Measurements from ENCODE around the gene PRCP. TPM values are rescaled to one million over a fixed set of nuclear protein-coding genes. Genes with fewer than 3 reads are reported as not detected.
"Not testable (repeated sequence)": the region's sequence is repeated elsewhere in the genome, so short reads cannot be mapped to it uniquely, and the experiment has no call there.

Gene PRCP
- 32.1 and 79.7 TPM in 2 replicates for total RNA-seq

DNA sequence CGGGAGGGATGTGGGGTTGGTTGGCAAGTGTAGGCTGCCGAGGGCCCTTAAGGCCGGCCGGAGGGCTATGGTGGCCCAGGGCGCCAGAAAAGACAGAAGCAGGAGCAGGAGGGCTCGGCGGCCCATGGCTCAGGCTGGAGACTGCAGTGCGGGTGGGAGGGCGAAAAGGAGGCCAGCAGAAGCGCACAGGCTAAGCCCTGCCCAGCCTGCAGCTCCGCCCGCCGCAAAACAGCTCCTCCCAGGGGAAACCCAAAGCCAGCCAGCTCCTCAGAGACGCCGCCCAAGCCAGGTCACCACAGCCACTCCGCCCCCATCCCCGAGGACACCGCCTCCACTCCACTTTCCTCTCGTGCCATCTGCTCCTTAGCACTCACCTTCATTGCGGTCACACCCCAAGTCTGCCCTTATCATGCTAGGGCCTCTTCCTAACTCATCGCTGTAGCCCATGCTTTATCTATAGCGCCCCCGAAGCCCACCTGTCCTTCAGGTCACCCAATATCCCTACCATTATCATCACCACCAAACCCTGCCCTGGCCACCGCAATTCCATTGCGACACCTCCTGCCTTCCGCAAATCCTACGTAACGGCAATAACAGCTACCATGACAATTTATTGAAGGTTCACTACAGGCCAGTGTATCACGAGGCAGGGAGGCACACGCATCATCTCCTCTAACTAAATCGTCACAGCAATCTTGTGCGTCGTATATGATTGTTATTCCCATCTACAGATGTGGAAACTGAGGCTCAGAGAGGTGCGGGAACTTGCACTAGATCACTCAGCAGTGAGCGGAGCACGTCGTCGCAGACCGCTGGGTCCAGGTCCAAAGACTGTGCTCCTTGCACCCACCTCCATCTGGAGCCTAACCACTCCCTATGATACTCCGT is at the start of gene PRCP:
Gene PRCP (minus strand): TSS at position 154 of the 888 bp plus-strand sequence. CDS start 28 bp downstream, at position 126.
- DNase-seq (ENCODE audit: low read depth), result peak; percentile 84

DNA sequence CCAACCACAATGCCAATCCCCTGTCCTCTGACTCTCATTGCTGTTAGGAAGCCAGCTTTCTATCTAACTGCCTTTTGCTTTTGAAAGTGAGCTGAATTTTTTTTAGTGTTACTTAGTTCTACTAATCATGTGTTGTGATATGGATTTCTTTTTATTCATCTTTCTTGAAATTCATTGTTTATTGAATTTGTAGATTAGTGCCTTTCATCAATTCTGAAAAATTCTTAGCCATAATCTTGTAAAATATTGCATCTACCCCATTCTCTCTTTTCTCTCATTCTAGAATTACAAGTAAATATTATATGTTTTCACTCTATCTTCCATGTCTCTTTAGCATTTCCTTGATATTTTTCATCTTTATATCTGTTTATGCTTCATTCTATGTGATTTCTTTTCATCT is 49.1 kb upstream of the PRCP start:
- no peak for DNase-seq (ENCODE audit: low read depth)

DNA sequence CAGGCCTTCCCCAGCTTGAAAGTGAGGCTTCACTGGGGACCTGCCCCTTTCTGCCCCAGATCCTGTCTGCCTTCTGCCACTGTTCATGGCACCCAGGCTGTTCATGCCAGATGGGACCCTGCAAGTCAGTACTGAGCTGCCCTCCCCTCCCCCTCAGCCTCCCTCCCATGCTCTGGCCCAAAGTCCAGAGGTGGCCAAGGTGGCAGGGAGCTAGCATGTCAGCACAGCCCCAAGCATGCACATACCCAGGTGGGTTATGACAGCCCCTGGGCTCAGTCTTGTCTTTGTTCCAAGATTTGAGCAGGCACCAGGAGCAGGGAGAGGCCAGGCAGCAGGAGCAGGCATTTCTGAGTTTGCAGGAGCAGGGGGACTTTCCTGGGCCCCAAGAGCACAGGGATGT is 45.5 kb upstream of the PRCP start:
- DNase-seq (ENCODE audit: low read depth), result no peak

DNA sequence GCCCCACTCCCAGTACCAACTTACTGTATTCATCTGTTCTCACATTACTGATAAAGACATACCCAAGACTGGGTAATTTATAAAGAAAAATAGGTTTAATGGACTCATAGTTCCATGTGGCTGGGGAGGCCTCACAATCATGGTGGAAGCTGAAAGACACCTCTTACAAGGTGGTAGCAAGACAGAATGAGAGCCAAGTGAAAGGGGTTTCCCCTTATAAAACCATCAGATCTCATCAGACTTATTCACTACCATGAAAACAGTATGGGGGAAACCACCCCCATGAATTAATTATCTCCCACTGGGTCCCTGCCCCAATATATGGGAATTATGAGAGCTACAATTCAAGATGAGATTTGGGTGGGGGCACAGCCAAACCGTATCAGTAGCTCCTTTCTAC is 44.8 kb upstream of the PRCP start:
- not testable (repeated sequence) for DNase-seq (ENCODE audit: low read depth)

DNA sequence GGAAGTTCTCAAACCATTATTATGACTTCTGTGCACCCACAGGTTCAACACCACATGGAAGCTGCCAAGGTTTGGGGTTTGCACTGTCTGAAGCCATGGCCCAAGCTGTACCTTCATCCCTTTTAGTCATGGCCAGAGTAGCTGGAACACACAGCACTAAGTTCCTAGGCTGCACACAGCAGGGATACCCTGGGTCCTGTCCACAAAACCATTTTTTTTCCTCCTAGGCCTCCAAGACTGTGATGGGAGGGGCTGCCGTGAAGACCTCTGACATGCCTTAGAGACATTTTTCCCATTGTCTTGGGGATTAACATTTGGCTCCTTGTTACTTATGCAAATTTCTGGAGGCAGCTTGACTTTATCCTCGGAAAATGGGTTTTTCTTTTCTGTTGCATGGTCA is 44.0 kb upstream of the PRCP start:
- no peak for DNase-seq (ENCODE audit: low read depth)

DNA sequence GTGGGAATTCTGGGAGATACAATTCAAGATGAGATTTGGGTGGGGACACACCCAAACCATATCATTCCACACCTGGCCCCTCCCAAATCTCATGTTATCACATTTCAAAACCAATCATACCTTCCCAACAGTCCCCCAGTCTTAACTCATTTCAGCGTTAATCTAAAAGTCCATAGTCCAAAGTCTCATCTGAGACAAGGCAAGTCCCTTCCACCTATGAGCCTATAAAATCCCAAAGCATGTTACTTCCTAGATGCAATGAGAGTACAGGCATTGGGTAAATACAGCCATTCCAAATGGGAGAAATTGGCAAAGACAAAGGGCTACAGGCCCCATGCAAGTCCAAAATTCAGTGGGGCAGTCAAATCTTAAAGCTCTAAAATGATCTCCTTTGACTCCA is 43.2 kb upstream of the PRCP start:
- DNase-seq (ENCODE audit: low read depth), result not testable (repeated sequence)

DNA sequence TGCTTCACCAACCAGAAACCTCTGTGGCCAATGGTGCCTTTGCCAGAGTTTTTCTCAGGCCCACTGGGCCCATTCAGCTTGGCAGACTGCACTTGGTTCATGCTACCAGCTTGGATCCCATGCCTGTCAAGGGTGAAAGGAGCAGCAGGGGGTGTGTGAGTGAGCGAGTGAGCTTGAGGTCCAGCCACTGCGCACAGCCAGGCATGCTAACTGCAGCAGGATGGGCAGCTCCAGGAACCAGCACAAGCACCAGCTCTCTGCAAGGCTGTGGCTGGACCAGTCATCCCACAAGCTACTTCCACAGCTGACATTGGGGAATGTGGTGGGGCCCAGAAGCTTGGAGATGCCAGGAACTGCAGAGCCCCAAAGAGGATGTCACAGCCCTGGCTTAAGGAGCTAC is 42.1 kb upstream of the PRCP start:
- no peak for DNase-seq (ENCODE audit: low read depth)

DNA sequence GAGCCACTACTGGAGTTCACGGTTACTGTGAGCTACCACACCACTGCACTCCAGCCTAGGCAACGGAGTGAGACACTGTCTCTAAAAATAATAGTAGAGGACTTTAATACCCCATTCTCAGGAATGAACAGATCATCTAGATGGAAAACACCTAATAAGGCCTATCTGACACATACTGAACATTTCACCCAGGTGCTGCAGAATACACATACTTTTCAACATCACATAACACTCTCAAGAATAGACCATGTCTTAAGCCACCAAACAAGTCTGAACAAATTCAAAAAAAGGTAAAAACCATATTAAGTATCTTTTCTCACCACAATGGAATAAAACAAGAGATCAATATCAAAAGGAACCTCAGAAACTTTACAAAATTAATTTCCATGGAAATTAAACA is 39.2 kb upstream of the PRCP start:
- no peak for DNase-seq (ENCODE audit: low read depth)

DNA sequence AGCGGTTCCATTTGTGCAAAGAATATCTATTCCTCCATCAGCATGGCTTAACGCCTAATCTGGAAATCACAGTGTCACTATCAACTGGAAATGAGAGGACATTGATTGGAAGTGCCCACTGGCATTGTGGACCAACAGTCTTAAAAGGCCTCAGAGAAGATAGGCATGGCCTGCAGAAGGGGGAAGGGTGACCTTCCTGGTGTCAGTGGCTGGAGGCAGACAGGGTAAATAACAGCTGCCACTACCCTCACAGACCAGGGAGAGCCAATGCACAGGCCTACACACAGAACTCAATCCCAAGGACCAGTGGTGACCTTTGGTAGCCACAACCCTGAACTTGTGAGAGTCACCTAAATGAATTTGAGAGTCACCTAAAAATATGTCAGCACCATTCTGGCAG is 37.3 kb upstream of the PRCP start:
- DNase-seq (ENCODE audit: low read depth), result no peak

DNA sequence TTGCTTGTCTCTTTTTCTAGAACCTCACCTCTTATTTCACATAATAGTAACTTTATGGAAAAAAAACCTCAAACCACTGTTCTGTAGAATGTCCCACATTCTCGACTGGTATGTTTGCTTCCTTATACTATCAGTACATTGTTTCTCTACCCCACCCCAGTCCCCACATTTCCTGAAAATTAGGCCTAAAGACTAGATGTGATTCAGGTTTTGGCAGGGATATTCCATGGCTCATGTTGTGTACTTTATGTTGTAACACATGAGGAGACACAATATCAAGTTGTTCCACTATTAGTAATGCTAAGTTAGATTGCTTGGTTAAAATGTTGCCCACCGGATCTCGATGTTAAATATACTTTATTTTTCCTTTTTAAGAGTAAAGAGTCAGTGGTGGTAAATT is 36.0 kb upstream of the PRCP start:
- no peak for DNase-seq (ENCODE audit: low read depth)

DNA sequence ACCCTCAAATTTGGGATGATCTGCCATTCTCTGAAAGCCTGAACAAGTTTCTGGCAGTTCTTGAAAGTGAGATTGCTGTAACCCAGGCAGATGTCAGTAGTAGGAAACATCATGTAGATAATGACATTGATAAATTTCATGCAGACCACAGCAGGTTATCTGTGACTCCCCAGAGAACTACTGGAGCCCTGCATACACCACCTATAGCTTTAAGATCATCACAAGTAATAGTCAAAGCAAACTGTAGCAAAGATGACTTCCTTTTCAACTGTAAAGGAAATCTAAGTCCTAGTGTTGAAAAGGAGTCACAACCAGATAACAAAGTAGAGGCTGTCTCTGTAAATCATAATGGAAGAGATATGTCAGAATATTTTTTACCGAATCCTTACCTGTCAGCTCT is 32.3 kb upstream of the PRCP start:
- no peak for DNase-seq (ENCODE audit: low read depth)

DNA sequence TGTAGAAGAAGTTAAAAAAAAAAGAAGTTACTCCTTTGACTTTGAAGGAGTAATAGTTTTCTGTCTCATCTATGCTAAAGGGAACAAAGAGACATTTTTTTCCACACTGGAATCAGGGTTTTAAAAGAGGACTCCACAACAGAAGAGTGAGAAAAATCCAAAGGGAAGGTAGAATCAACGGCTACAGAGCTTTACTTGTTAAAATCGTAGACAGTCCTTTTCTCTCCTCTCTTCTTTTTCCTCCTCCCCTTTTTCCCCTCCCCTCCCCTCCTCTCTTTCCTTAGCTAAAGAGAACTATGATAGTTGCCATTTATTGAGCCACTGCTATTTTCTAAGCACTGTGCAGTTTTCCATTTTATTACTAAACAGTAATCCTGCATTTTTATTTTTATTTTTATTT is 30.5 kb upstream of the PRCP start:
- DNase-seq (ENCODE audit: low read depth), result no peak

DNA sequence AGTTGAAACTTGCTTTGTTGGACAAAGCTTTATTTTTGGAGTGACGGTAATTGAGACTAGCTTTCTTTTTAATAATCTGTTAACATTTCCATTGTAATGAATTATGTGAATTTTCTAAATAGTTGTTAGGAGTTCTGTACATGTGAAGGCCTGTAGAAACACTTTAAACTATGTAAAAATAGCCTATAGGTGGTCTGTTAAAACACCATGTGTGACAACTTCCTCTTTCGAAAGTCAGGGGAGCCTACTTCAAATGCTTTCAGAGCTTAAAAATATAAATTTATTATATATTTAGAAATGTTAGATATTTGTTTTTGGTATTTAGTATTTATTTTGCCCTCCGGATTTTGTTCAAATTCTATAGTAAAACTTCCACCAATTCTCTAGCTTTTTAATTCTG is 30.0 kb upstream of the PRCP start:
- DNase-seq (ENCODE audit: low read depth), result no peak

DNA sequence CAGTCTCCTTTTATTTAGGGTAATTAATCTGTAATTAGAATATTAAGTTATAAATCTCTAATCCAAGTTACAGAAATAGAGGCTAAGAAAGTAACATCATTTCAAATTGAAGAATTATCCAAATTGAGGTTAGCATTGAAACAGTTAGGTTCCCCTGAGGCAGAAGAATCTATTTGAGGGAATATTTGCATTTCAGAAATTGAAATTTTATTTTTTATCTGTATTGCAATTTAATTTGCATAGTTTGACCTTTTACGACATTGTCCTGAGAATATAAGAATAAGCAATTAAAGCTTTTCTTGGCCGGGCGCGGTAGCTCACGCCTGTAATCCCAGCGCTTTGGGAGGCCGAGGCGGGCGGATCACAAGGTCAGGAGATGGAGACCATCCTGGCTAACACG is 28.9 kb upstream of the PRCP start:
- DNase-seq (ENCODE audit: low read depth), result no peak

DNA sequence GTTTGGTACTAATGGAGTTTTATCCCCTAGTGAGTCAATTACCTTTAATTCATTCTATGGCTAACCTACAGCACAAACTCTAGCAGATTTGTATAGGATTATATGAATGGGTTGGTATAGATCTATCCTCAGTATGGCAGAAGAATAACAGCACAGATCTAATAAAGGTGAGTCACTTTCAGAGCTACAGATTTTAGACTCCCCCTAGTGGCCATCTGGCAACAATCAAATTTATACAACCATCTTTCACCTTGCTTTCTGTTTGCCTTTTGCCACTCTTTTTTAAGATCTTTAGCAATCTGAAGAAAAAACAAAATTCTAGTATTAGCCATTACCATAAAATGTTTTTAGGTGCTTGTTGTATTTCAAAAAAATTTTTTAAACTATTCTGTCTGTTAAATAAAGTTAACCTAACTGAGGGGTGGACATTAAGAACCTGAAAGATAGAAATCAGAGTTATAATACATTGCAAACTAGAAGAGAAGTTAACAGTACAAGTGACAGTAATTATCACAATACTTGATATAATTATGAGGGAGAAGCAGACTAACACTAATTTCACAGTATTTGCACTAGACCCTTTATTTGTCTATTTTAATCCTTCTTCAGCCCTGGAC is 27.1 kb upstream of the PRCP start:
- peak; percentile 67 for DNase-seq (ENCODE audit: low read depth)

DNA sequence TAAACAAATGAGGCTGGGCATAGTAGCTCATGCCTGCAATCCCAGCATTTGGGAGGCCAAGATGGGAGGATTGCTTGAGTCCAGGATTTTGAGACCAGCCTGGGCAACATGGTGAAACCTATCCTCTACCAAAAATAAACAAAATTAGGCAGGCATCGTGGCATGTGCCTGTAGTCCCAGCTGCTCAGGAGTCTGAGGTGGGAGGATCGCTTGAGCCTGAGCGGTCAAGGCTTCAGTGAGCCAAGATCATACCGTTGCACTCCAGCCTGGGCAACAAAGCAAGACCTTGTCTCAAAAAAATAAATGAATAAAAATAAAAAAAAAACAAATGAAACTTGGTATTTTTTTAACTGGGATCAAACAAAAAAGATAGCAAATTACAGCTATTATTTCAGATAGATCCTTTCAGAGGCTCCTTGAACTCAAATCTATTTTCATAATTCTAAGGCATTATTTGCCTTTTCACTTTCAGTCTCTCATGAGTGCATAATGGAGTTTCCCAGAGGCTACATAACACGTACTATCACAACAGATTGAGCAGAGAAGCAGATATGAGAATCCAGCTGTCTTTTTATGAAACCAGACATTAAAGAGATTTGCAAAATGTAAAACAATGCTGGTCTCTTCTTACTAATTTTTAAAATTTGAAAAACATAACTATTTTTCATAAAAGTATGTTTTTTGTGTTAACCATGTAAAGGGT is 24.4 kb upstream of the PRCP start:
- no peak for DNase-seq (ENCODE audit: low read depth)

DNA sequence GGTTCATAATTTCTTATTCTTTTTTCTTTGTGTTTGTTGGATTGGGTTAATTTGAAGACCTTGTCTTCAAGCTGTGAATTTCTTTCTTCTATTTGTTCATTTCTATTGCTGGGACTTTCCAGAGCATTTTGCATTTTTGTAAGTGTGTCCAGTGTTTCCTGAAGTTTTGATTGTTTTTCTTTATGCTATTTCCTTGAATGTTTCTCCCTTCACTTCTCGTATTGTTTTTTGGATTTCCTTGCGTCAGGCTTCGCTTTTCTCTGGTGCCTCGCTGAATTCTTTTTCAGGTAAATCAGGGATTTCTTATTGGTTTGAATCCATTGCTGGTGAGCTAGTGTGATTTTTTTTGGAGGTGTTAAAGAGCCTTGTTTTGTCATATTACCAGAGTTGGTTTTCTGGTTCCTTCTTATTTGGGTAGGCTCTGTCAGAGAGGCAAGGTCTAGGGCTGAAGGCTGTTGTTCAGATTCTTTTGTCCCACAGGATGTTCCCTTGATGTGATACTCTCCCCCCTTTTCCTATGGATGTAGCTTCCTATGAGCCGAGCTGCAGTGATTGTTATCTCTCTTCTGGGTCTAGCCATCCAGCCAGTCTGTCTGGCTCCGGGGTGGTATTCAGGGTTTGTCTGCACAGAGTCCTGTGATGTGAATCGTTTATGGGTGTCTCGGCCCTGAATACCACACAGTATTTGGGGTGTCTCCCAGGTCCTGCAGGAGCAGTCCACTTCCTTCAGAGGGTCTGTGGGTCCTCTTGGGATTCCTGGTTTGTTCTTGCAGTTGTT is 22.4 kb upstream of the PRCP start:
- not testable (repeated sequence) for DNase-seq (ENCODE audit: low read depth)

DNA sequence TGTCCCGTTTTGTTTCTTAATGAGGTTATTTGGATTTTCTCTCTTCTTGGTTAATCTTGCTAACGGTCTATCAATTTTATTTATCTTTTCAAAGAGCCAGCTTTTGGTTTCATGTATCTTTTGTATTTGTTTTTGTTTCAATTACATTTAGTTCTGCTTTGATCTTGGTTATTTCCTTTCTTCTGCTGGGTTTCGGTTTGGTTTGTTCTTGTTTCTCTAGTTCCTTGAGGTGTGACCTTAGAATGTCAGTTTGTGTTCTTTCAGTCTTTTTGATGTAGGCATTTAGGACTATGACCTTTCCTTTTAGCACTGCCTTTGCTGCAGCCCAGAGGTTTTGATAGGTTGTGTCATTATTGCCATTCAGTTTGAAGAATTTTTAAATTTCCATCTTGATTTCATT is 20.0 kb upstream of the PRCP start:
- not testable (repeated sequence) for DNase-seq (ENCODE audit: low read depth)

DNA sequence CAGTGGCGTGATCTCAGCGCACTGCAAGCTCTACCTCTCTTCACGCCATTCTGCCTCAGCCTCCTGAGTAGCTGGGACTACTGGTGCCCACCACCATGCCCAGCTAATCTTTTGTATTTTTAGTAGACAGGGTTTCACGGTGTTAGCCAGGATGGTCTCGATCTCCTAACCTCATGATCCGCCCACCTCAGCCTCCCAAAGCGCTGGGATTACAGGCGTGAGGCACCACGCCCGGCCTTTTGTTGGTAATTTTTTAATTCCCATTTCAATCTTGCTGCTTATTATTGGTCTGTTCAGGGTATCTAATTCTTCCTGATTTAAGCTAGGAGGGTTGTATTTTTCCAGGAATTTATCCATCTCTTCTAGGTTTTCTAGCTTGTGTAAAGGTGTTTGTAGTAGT is 19.6 kb upstream of the PRCP start:
- DNase-seq (ENCODE audit: low read depth), result not testable (repeated sequence)

DNA sequence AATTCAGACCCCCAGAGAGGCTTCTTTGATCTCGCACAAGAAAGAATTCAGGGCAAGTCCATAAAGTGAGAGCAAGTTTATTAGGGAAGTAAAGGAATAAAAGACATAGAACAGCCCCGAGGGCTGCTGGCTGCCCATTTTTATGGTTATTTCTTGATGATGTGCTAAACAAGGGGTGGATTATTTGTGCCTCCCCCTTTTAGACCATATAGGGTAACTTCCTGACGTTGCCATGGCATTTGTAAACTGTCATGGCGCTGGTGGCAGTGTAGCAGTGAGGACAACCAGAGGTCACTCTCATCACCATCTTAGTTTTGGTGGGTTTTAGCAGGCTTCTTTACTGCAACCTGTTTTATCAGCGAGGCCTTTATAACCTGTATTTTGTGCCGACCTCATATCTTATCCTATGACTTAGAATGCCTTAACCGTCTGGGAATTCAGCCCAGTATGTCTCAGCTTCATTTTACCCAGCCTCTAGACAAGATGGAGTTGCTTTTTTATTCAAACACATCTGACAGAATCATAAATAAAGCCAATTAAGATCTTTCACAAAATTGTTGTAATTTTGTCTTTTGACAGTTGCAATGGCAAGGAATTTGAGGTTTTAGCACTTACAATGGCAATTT is 8.9 kb upstream of the PRCP start:
- no peak for DNase-seq (ENCODE audit: low read depth)

DNA sequence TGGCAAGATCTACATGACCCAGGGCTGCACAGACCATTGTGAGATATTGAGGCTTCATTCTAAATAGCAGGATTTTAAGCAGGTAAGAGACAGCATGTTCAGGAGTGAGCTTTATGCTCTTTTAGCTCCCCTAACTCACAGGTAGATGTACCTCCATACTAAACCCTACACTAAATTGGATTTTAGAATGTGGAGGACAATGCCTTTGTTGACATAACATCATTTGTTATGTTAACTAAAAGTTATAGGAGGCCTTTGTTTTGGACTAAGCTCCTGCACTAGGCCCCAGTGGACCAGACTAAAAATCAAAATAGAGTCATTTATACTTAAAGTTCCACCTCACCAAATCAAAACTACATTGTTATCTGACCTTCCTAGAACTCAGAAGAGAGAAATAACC is 8.1 kb upstream of the PRCP start:
- DNase-seq (ENCODE audit: low read depth), result no peak

DNA sequence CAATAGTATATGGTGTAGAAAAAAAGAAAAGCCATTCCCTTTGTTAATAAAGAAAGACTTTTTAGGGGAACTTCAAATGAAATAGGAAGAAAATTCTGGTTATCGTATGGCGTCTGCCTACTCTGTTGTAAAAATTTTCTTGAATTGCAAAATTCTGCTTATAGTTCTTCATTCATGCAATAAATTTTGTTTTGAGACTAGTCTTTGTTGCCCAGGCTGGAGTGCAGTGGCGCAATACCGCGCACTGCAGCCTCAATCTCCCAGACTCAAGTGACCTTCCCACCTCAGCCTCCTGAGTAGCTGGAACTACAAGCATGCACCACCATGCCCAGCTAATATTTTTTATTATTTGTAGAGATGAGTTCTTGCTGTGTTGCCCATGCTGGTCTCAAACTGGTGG is 7.1 kb upstream of the PRCP start:
- no peak for DNase-seq (ENCODE audit: low read depth)

Measured in renal cortical epithelial cell (primary cell).